ENCODE results near the gene MDH1. TPM values are rescaled to one million over a fixed set of nuclear protein-coding genes. Genes with fewer than 3 reads are reported as not detected.

The MDH1 gene
- polyA plus RNA-seq, 1 donor from 2014 or later, result 511 TPM

GRCh38 chr2:63580651-63581297 is 8.0 kb upstream of the MDH1 start:
- H3K4me2 ChIP-seq (ENCODE audit: low read length), result no peak overlapping the region
- H3K27ac ChIP-seq (ENCODE audit: low read length), result no peak overlapping the region
- no peak overlapping the region for H3K4me3 ChIP-seq (ENCODE audit: low read length)
- TF ChIP-seq, protein P1, sequence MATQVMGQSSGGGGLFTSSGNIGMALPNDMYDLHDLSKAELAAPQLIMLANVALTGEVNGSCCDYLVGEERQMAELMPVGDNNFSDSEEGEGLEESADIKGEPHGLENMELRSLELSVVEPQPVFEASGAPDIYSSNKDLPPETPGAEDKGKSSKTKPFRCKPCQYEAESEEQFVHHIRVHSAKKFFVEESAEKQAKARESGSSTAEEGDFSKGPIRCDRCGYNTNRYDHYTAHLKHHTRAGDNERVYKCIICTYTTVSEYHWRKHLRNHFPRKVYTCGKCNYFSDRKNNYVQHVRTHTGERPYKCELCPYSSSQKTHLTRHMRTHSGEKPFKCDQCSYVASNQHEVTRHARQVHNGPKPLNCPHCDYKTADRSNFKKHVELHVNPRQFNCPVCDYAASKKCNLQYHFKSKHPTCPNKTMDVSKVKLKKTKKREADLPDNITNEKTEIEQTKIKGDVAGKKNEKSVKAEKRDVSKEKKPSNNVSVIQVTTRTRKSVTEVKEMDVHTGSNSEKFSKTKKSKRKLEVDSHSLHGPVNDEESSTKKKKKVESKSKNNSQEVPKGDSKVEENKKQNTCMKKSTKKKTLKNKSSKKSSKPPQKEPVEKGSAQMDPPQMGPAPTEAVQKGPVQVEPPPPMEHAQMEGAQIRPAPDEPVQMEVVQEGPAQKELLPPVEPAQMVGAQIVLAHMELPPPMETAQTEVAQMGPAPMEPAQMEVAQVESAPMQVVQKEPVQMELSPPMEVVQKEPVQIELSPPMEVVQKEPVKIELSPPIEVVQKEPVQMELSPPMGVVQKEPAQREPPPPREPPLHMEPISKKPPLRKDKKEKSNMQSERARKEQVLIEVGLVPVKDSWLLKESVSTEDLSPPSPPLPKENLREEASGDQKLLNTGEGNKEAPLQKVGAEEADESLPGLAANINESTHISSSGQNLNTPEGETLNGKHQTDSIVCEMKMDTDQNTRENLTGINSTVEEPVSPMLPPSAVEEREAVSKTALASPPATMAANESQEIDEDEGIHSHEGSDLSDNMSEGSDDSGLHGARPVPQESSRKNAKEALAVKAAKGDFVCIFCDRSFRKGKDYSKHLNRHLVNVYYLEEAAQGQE (IDR thresholded peaks at IDR 0.05; ENCODE audit: borderline replicate concordance), result no peak
- TF ChIP-seq TAF1 (IDR thresholded peaks at IDR 0.05; ENCODE audit: low read depth) (no peak), MXI1 (conservative IDR thresholded peaks at IDR 0.05; ENCODE audit: poor library complexity, severe bottlenecking) (no peak), POLR2AphosphoS5 (IDR thresholded peaks at IDR 0.05) (no peak), CTCF (IDR thresholded peaks at IDR 0.05; ENCODE audit: poor library complexity, severe bottlenecking) (no peak), RAD21 (conservative IDR thresholded peaks at IDR 0.05) (no peak), EZH2 (IDR thresholded peaks at IDR 0.05; ENCODE audit: borderline replicate concordance, insufficient read depth, low read length, poor library complexity, severe bottlenecking) (no peak), EP300 (conservative IDR thresholded peaks at IDR 0.05; ENCODE audit: poor library complexity, severe bottlenecking) (no peak), SMC3 (conservative IDR thresholded peaks at IDR 0.05; ENCODE audit: poor library complexity) (no peak)
- H2AFZ ChIP-seq (ENCODE audit: low read depth, low read length), result no peak overlapping the region
- no peaks in the 10 kb centered on the region for H4K20me1 ChIP-seq (ENCODE audit: insufficient read depth)
- H3K9me2 ChIP-seq (ENCODE audit: insufficient read depth, low read length), result no peaks in the 10 kb centered on the region
- no peaks in the 10 kb centered on the region for H3F3A ChIP-seq (ENCODE audit: insufficient read depth, low read length, poor library complexity, severe bottlenecking)
- no peaks in the 10 kb centered on the region for H3K27me3 ChIP-seq (ENCODE audit: insufficient read depth, low read depth, low read length)
- no peak overlapping the region for H3K9ac ChIP-seq (ENCODE audit: low read length)
- no peaks in the 10 kb centered on the region for H3K9me3 ChIP-seq (ENCODE audit: low read length)
- no peaks in the 10 kb centered on the region for H3K36me3 ChIP-seq (ENCODE audit: insufficient read depth, low read length)
- no peaks in the 10 kb centered on the region for H3K79me2 ChIP-seq (replicated peaks; ENCODE audit: insufficient read depth, low read length)

GRCh38 chr2:63581298-63581961 is 7.3 kb upstream of the MDH1 start:
- Histone ChIP-seq H3K9ac (ENCODE audit: low read length) (no peak overlapping the region), H3K36me3 (ENCODE audit: insufficient read depth, low read length) (no peaks in the 10 kb centered on the region), H3K4me2 (ENCODE audit: low read length) (no peak overlapping the region), H4K20me1 (ENCODE audit: insufficient read depth) (no peaks in the 10 kb centered on the region), H3K27me3 (ENCODE audit: insufficient read depth, low read depth, low read length) (no peaks in the 10 kb centered on the region), H3K9me3 (ENCODE audit: low read length) (no peaks in the 10 kb centered on the region), H3K4me3 (ENCODE audit: low read length) (no peak overlapping the region), H3K27ac (ENCODE audit: low read length) (no peak overlapping the region), H3F3A (ENCODE audit: insufficient read depth, low read length, poor library complexity, severe bottlenecking) (no peaks in the 10 kb centered on the region), H3K79me2 (replicated peaks; ENCODE audit: insufficient read depth, low read length) (peaks cover 2% of the 10 kb centered on the region), H3K9me2 (ENCODE audit: insufficient read depth, low read length) (no peaks in the 10 kb centered on the region), H2AFZ (ENCODE audit: low read depth, low read length) (no peak overlapping the region)
- TF ChIP-seq POLR2AphosphoS5 (IDR thresholded peaks at IDR 0.05), result no peak
- TF ChIP-seq, protein P1 (IDR thresholded peaks at IDR 0.05; ENCODE audit: borderline replicate concordance), result no peak
